ENCODE results near the gene ZNF420.

The ZNF420 gene

DNA sequence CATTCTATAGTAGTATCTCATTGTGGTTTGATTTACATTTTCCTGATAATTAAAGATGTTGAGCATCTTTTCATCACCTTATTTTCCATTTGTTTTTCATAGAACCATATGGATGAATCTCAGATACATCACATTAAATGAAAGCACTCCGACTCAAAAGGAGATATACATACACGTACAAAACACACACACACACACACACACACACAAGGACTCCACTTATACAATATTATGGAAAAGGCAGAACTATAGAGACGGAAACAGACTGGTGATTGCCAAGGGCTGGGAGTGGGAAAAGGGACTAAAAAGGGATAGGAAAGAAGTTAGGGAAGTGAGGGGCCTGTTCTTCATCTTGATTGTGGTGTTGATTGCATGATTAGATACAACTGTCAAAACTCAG lies 70.0 kb downstream of the ZNF420 start:
- DNase-seq (ENCODE audit: low read depth) = no peak

DNA sequence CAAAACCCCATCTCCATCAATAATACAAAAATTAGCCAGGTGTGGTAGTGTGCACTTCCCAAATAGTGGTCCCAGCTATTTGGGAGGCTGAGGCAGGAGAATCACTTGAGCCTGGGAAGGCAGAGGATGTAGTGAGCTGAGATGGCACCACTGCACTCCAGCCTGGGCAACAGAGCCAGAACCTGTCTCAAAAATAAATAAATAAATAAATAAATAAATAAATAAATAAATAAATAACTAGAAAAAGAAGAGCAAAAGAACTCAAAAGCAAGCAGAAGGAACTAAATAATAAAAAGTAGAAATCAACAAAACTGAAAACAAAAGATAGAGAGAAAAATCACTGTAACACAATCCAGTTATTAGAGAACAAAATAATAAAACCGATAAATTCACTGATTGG lies 81.9 kb downstream of the ZNF420 start:
- no peak for DNase-seq (ENCODE audit: low read depth)

DNA sequence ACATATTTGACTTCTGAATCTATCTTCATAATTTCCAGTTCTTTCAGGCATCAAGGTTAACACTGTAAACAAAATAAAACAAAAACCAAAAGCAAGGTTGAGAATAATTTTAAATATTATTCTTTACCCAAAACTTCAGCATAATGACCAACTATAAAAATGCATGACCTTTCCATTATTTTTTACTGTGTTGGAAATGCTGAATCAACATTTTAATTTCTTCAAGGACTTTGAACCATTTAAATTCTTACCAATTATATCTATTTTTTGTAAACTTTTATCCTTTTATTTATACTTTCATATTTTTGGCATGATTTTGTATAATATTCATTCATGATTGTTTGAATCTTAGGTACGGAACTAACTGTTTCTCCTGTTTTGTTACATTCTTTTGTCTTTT lies 87.4 kb downstream of the ZNF420 start:
- no peak for DNase-seq (ENCODE audit: low read depth)

DNA sequence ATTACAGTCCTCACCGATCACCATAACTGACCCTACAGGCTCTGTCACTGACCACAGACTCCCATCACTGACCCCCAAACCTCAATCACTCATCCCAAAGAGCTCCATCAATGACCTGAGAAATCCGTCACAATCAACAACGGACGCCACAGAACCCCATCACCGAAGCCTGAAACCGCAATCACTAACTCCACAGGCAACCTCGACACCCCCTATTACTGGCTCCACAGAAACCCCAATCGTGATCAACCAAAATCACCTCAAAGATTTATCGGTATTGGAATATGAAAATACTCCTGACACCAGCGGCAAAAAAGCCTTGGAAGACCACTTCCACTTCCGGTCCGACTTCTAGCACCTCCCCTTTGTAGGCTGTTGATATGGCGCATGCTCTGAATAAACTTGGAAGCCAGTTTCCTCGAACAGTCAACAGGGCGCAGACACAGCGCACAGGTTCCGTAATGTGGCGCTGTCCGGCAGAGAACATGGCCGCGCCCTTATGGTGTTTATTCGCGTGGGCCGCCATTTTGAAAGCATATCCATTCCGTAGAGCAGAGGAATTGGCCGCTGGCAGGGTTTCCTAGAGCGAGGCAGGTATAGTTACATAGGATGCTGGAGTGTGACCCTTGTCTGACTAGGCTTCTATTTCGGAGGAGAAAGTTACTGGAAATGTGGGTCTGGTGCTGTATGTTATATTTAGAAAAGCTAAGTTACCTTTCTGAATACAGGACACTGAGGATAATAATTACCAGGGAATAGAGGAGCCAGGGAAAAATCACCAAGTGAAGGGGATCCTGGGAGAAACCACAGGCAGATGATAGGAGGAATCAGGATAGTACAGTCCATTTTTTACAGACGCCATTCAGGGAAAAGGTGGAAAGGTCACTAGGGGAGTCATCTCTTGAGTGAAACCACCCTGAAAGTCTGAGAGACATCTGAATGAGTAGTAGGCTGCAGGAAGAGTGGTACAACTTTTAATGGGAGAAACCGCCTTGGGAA lies 94.4 kb downstream of the ZNF420 start, which contains the start of gene ZNF585A:
Gene ZNF585A, minus strand, starts transcription at position 328 of the 999 bp plus-strand sequence. CDS start 2,785 bp downstream, outside the sequence.
- DNase-seq (ENCODE audit: low read depth) = peak; percentile 83
